H9 (cell line): ENCODE results near the gene HP1BP3. TPM values are rescaled to one million over a fixed set of nuclear protein-coding genes. Genes with fewer than 3 reads are reported as not detected.

Experiments used
- DNase-seq: peaks from one replicate; pipeline ENCODE4 v3.0.0-alpha.2; 2017
- H2AFZ ChIP-seq: one replicate; pipeline ENCODE4 v1.6.1; 2013; ENCODE audit warnings: mild to moderate bottlenecking, low read length, control low read depth, moderate library complexity
- H2AK5ac ChIP-seq: 2 replicates; pipeline ENCODE4 v1.6.1; 2013; ENCODE audit warnings: low read length, control low read depth, mixed read lengths; ENCODE audit not compliant: insufficient read length
- H2BK120ac ChIP-seq: one replicate; pipeline ENCODE4 v1.6.1; 2013; ENCODE audit warnings: low read depth, mild to moderate bottlenecking, low read length, control low read depth, inconsistent platforms; ENCODE audit not compliant: poor library complexity, severe bottlenecking
- H2BK12ac ChIP-seq: 2 replicates; pipeline ENCODE4 v1.6.1; 2013; ENCODE audit warnings: low read length, control low read depth, mixed read lengths, low read depth; ENCODE audit not compliant: insufficient read length
- H2BK15ac ChIP-seq: 2 replicates; pipeline ENCODE4 v1.6.1; 2013; ENCODE audit warnings: low read depth, low read length, control low read depth
- H2BK20ac ChIP-seq: one replicate; pipeline ENCODE4 v1.6.1; 2013; ENCODE audit warnings: low read depth, mild to moderate bottlenecking, low read length, control low read depth, inconsistent platforms; ENCODE audit not compliant: poor library complexity, severe bottlenecking
- H2BK5ac ChIP-seq: 2 replicates; pipeline ENCODE4 v1.6.1; 2013; ENCODE audit warnings: low read length, control low read depth, mixed read lengths; ENCODE audit not compliant: insufficient read length
- H3K14ac ChIP-seq: 2 replicates; pipeline ENCODE4 v1.6.1; 2013; ENCODE audit warnings: low read length, control low read depth; ENCODE audit not compliant: insufficient read depth
- H3K18ac ChIP-seq: 2 replicates; pipeline ENCODE4 v1.6.1; 2013; ENCODE audit warnings: low read depth, mild to moderate bottlenecking, mixed read lengths, low read length, control low read depth; ENCODE audit not compliant: insufficient read length
- H3K23ac ChIP-seq: 2 replicates; pipeline ENCODE4 v1.6.1; 2013; ENCODE audit warnings: low read length, control low read depth, mixed read lengths, low read depth; ENCODE audit not compliant: insufficient read length
- H3K23me2 ChIP-seq: 2 replicates; pipeline ENCODE4 v1.6.1; 2013; ENCODE audit warnings: low read depth, mild to moderate bottlenecking, mixed read lengths, low read length, control low read depth; ENCODE audit not compliant: insufficient read length, poor library complexity, severe bottlenecking
- H3K27ac ChIP-seq: 2 replicates; pipeline ENCODE4 v1.5.1; 2013; ENCODE audit warnings: low read length, control low read depth, mixed read lengths, low read depth; ENCODE audit not compliant: insufficient read length
- H3K27me3 ChIP-seq: 2 replicates; pipeline ENCODE4 v1.6.1; 2013; ENCODE audit warnings: low read length, control low read depth, inconsistent platforms; ENCODE audit not compliant: insufficient read depth
- H3K4ac ChIP-seq: 2 replicates; pipeline ENCODE4 v1.6.1; 2013; ENCODE audit warnings: low read depth, mild to moderate bottlenecking, control low read depth, inconsistent platforms, low read length, moderate library complexity
- H3K4me1 ChIP-seq: 2 replicates; pipeline ENCODE4 v1.6.1; 2013; ENCODE audit warnings: low read length, control low read depth, inconsistent platforms; ENCODE audit not compliant: insufficient read depth
- H3K4me2 ChIP-seq: 2 replicates; pipeline ENCODE4 v1.6.1; 2013; ENCODE audit warnings: low read length, control low read depth, mixed read lengths; ENCODE audit not compliant: insufficient read length, insufficient read depth
- H3K56ac ChIP-seq: 2 replicates; pipeline ENCODE4 v1.6.1; 2013; ENCODE audit warnings: low read depth, mild to moderate bottlenecking, mixed read lengths, low read length, control low read depth; ENCODE audit not compliant: insufficient read length
- H3K79me1 ChIP-seq: 2 replicates; pipeline ENCODE4 v1.6.1; 2013; ENCODE audit warnings: low read depth, mild to moderate bottlenecking, moderate library complexity, low read length, control low read depth, inconsistent platforms; ENCODE audit not compliant: insufficient read depth, poor library complexity, severe bottlenecking
- H3K79me2 ChIP-seq: 2 replicates; pipeline ENCODE4 v1.6.1; 2013; ENCODE audit warnings: low read length, control low read depth, inconsistent platforms; ENCODE audit not compliant: insufficient read depth
- H3K9ac ChIP-seq: 2 replicates; pipeline ENCODE4 v1.6.1; 2013; ENCODE audit warnings: low read length, control low read depth, mixed read lengths; ENCODE audit not compliant: insufficient read length; ENCODE audit errors: extremely low read depth
- H3K9me3 ChIP-seq: one replicate; pipeline ENCODE4 v1.6.1; 2013; ENCODE audit warnings: low read depth, low read length, inconsistent platforms; ENCODE audit not compliant: control insufficient read depth
- H3T11ph ChIP-seq: one replicate; pipeline ENCODE4 v1.6.1; 2013; ENCODE audit warnings: mild to moderate bottlenecking, low read length, control low read depth, inconsistent platforms
- H4K20me1 ChIP-seq: one replicate; pipeline ENCODE4 v1.6.1; 2013; ENCODE audit not compliant: control insufficient read depth, insufficient read length, insufficient read depth
- H4K5ac ChIP-seq: 2 replicates; pipeline ENCODE4 v1.6.1; 2013; ENCODE audit warnings: low read depth, mild to moderate bottlenecking, mixed read lengths, low read length, control low read depth; ENCODE audit not compliant: insufficient read length
- H4K8ac ChIP-seq: replicated peaks from 2 replicates; pipeline ENCODE4 v1.6.1; 2013; ENCODE audit warnings: low read length, control low read depth, mixed read lengths, low read depth; ENCODE audit not compliant: insufficient read length
- H4K91ac ChIP-seq: 2 replicates; pipeline ENCODE4 v1.6.1; 2013; ENCODE audit warnings: low read depth, mild to moderate bottlenecking, moderate library complexity, mixed read lengths, low read length, control low read depth; ENCODE audit not compliant: insufficient read length
- H3K27ac Mint-ChIP-seq, 3 experiments: 2 replicates in 2 of 3; 3 replicates in 1 of 3; pipeline ENCODE4 v1.8.0; 2020 to 2021; ENCODE audit warnings: mixed read lengths in 3 of 3, mild to moderate bottlenecking in 1 of 3, moderate library complexity in 1 of 3
- H3K27me3 Mint-ChIP-seq: 2 replicates; pipeline ENCODE4 v1.8.0; 2021; ENCODE audit warnings: low read depth, mild to moderate bottlenecking, moderate library complexity, mixed read lengths
- H3K36me3 Mint-ChIP-seq, 3 experiments: 2 replicates in 2 of 3; 3 replicates in 1 of 3; pipeline ENCODE4 v1.8.0; 2020 to 2021; ENCODE audit warnings: low read depth in 3 of 3, mixed read lengths in 3 of 3; ENCODE audit not compliant: insufficient read depth in 1 of 3
- H3K4me1 Mint-ChIP-seq, 2 experiments: 2 replicates each; pipeline ENCODE4 v1.8.0; 2020; ENCODE audit warnings: mixed read lengths in 2 of 2
- H3K4me3 Mint-ChIP-seq, 2 experiments: 2 replicates in 1 of 2; 3 replicates in 1 of 2; pipeline ENCODE4 v1.8.0; 2020 to 2021; ENCODE audit warnings: mild to moderate bottlenecking in 2 of 2, mixed read lengths in 2 of 2, moderate library complexity in 1 of 2
- H3K9me3 Mint-ChIP-seq, 2 experiments: 2 replicates in 1 of 2; 3 replicates in 1 of 2; pipeline ENCODE4 v1.8.0; 2020; ENCODE audit warnings: mild to moderate bottlenecking in 2 of 2, mixed read lengths in 2 of 2, moderate library complexity in 1 of 2
- CTCF ChIP-seq: fragments of 200-600 bp; sonication (generic); conservative IDR thresholded peaks from 3 replicates; pipeline ENCODE4 v1.8.0; 2021; ENCODE audit warnings: antibody characterized with exemption, mild to moderate bottlenecking
- WGBS: extraction: QIAGEN DNeasy Blood & Tissue Kit; methylation state at CpG from one replicate; pipeline ENCODE4 v1.1.7; 2013; ENCODE audit warnings: missing lambda C conversion rate, low lambda C conversion rate, mixed read lengths; ENCODE audit not compliant: insufficient read length; ENCODE audit errors: extremely low coverage; 5-methylcytosine and 5-hydroxymethylcytosine counted together
- total RNA-seq: library from RNA; stranded (reverse); gene quantifications from 2 replicates; pipeline ENCODE4 v1.2.1, GENCODE V29; 2021

HP1BP3 gene
- total RNA-seq, 1 experiment from 2014 or later, result 127 TPM

GRCh38 chr1:20715406-20715805 lies 71.7 kb downstream of the HP1BP3 start:
- Mint-ChIP-seq H3K4me3 (peak overlapping the region in 1 of 2 experiments; percentile 14; a peak in 1 of 5 replicates), H3K4me1 (peaks cover 4 to 14% of the 10 kb centered on the region in 2 experiments), H3K27ac (no peak overlapping the region), H3K27me3 (peaks cover 45% of the 10 kb centered on the region), H3K36me3 (peaks cover 0 to 8% (median 0%) of the 10 kb centered on the region in 3 experiments; a peak in 1 of 7 replicates), H3K9me3 (no peaks in the 10 kb centered on the region)
- H4K8ac ChIP-seq, result no peak overlapping the region
- no peaks in the 10 kb centered on the region for H3K79me1 ChIP-seq
- TF ChIP-seq CTCF, result no peak
- H3K23me2 ChIP-seq, result peaks cover 7% of the 10 kb centered on the region
- no peak overlapping the region for H2BK120ac ChIP-seq
- no peak overlapping the region for H3K27ac ChIP-seq
- H2AFZ ChIP-seq, result no peak overlapping the region
- WGBS, result no CpG with 5 or more reads among the region's 15 CpGs
- H4K20me1 ChIP-seq, result peaks cover 5% of the 10 kb centered on the region
- H4K91ac ChIP-seq, result no peak overlapping the region
- no peak overlapping the region for H3K14ac ChIP-seq
- no peak overlapping the region for H3K18ac ChIP-seq
- H3K4me1 ChIP-seq, result no peaks in the 10 kb centered on the region
- no peaks in the 10 kb centered on the region for H3K9me3 ChIP-seq
- no peak for DNase-seq
- H4K5ac ChIP-seq, result no peak overlapping the region
- H3K27me3 ChIP-seq, result no peaks in the 10 kb centered on the region; the same call in 1 of the 2 replicates
- no peak overlapping the region for H3K4me2 ChIP-seq
- H2BK20ac ChIP-seq, result no peak overlapping the region
- no peaks in the 10 kb centered on the region for H3K79me2 ChIP-seq
- H2BK15ac ChIP-seq, result no peak overlapping the region
- no peak overlapping the region for H3K9ac ChIP-seq
- H3K56ac ChIP-seq, result no peak overlapping the region
- H3T11ph ChIP-seq, result no peak overlapping the region
- H3K23ac ChIP-seq, result no peak overlapping the region
- no peak overlapping the region for H2AK5ac ChIP-seq
- H2BK5ac ChIP-seq, result no peak overlapping the region
- no peak overlapping the region for H2BK12ac ChIP-seq
- H3K4ac ChIP-seq, result no peak overlapping the region
